ENCODE data around the gene NUMBL. TPM values are rescaled to one million over a fixed set of nuclear protein-coding genes. Genes with fewer than 3 reads are reported as not detected.

The NUMBL gene
- total and polyA plus RNA-seq, 4 donors, result 1.1 to 4.6 (median 2.7) TPM

DNA sequence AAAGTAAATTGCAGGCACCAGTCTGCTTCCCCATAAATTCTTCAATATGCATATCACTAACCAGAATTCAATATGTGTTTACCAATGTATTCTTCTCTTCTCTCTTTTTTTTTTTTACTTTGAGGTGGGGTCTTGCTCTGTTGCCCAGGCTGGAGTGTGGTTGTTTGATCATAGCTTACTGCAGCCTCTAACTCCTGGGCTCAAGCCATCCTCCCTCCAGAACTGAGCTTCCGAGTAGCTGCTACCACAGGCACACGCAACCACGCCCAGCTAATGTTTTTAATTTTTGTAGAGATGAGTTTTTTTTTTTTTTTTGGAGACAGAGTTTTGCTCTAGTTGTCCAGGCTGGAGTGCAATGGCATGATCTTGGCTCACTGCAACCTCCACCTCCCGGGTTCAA is 72.5 kb downstream of the NUMBL start:
- TF ChIP-seq NR2F2 (IDR thresholded peaks at IDR 0.05), result no peak
- no peak for TF ChIP-seq YY1 (IDR thresholded peaks at IDR 0.05)
- no peak for TF ChIP-seq SP1 (IDR thresholded peaks at IDR 0.05)
- no peak for TF ChIP-seq EGR1 (IDR thresholded peaks at IDR 0.05; ENCODE audit: low read depth in 2 of 2)
- TF ChIP-seq HNF4G (IDR thresholded peaks at IDR 0.05), result no peak
- TF ChIP-seq, protein P1, sequence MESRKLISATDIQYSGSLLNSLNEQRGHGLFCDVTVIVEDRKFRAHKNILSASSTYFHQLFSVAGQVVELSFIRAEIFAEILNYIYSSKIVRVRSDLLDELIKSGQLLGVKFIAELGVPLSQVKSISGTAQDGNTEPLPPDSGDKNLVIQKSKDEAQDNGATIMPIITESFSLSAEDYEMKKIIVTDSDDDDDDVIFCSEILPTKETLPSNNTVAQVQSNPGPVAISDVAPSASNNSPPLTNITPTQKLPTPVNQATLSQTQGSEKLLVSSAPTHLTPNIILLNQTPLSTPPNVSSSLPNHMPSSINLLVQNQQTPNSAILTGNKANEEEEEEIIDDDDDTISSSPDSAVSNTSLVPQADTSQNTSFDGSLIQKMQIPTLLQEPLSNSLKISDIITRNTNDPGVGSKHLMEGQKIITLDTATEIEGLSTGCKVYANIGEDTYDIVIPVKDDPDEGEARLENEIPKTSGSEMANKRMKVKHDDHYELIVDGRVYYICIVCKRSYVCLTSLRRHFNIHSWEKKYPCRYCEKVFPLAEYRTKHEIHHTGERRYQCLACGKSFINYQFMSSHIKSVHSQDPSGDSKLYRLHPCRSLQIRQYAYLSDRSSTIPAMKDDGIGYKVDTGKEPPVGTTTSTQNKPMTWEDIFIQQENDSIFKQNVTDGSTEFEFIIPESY (IDR thresholded peaks at IDR 0.05), result no peak
- TF ChIP-seq HNF4A (conservative IDR thresholded peaks at IDR 0.05), result no peak
- TF ChIP-seq REST (IDR thresholded peaks at IDR 0.05), result no peak
- no peak for TF ChIP-seq FOXA1 (IDR thresholded peaks at IDR 0.05)
- TF ChIP-seq GABPA (IDR thresholded peaks at IDR 0.05 in 1 of 2, conservative IDR thresholded peaks at IDR 0.05 in 1 of 2), result no peak
- TF ChIP-seq FOXA2 (IDR thresholded peaks at IDR 0.05), result no peak
- no peak for TF ChIP-seq ATF3 (IDR thresholded peaks at IDR 0.05)
- no peak for TF ChIP-seq TAF1 (conservative IDR thresholded peaks at IDR 0.05)
- TF ChIP-seq, protein P2, sequence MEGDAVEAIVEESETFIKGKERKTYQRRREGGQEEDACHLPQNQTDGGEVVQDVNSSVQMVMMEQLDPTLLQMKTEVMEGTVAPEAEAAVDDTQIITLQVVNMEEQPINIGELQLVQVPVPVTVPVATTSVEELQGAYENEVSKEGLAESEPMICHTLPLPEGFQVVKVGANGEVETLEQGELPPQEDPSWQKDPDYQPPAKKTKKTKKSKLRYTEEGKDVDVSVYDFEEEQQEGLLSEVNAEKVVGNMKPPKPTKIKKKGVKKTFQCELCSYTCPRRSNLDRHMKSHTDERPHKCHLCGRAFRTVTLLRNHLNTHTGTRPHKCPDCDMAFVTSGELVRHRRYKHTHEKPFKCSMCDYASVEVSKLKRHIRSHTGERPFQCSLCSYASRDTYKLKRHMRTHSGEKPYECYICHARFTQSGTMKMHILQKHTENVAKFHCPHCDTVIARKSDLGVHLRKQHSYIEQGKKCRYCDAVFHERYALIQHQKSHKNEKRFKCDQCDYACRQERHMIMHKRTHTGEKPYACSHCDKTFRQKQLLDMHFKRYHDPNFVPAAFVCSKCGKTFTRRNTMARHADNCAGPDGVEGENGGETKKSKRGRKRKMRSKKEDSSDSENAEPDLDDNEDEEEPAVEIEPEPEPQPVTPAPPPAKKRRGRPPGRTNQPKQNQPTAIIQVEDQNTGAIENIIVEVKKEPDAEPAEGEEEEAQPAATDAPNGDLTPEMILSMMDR (IDR thresholded peaks at IDR 0.05; ENCODE audit: low read depth, low read length, missing input control), result no peak
- TF ChIP-seq, protein P3, sequence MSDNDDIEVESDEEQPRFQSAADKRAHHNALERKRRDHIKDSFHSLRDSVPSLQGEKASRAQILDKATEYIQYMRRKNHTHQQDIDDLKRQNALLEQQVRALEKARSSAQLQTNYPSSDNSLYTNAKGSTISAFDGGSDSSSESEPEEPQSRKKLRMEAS (IDR thresholded peaks at IDR 0.05), result no peak
- peaks cover 0 to 4% (median 0%) of the 10 kb centered on the region in 4 donors for H3K27me3 ChIP-seq (ENCODE audit: control insufficient read depth in 4 of 4, insufficient read depth in 4 of 4, low read length in 3 of 4)
- no peak for DNase-seq (ENCODE audit: low spot score)
- H3K27ac ChIP-seq (ENCODE audit: low read depth in 1 of 2, low read length in 2 of 2), result no peak overlapping the region
- peaks cover 0 to 7% (median under 1%) of the 10 kb centered on the region in 4 donors for H3K4me1 ChIP-seq (ENCODE audit: control insufficient read depth in 4 of 4, insufficient read depth in 4 of 4, low read length in 3 of 4)
- no peaks in the 10 kb centered on the region for H3K36me3 ChIP-seq (ENCODE audit: control insufficient read depth in 4 of 4, insufficient read depth in 3 of 4, low read depth in 1 of 4, low read length in 3 of 4)
- H3K9me3 ChIP-seq (ENCODE audit: control insufficient read depth in 4 of 4, low read length in 3 of 4), result no peaks in the 10 kb centered on the region
- H3K4me3 ChIP-seq (ENCODE audit: low read depth in 1 of 3, low read length in 3 of 3), result no peak overlapping the region
- WGBS, result 92% methylated on average over 4 of the region's 4 CpGs
- no peak overlapping the region for H3K9ac ChIP-seq (ENCODE audit: low read depth in 1 of 2, low read length in 2 of 2)

GRCh38 chr19:40616941-40617340 is 73.5 kb downstream of the NUMBL start:
- 91% methylated on average over 17 of the region's 17 CpGs for WGBS
- H3K9ac ChIP-seq (ENCODE audit: low read depth in 1 of 2, low read length in 2 of 2), result no peak overlapping the region
- TF ChIP-seq NR2F2 (IDR thresholded peaks at IDR 0.05), result no peak
- TF ChIP-seq RXRA (IDR thresholded peaks at IDR 0.05), result no peak
- TF ChIP-seq, protein P1 (IDR thresholded peaks at IDR 0.05), result no peak
- no peak overlapping the region for H3K4me3 ChIP-seq (ENCODE audit: low read depth in 1 of 3, low read length in 3 of 3)
- DNase-seq (ENCODE audit: low spot score), result no peak
- no peak overlapping the region for H3K27ac ChIP-seq (ENCODE audit: low read depth in 1 of 2, low read length in 2 of 2)
- no peaks in the 10 kb centered on the region for H3K9me3 ChIP-seq (ENCODE audit: control insufficient read depth in 4 of 4, low read length in 3 of 4)
- peaks cover 0 to 1% (median 0%) of the 10 kb centered on the region in 4 donors for H3K36me3 ChIP-seq (ENCODE audit: control insufficient read depth in 4 of 4, insufficient read depth in 3 of 4, low read depth in 1 of 4, low read length in 3 of 4)
- H3K27me3 ChIP-seq (ENCODE audit: control insufficient read depth in 4 of 4, insufficient read depth in 4 of 4, low read length in 3 of 4), result peaks cover 0 to 4% (median 0%) of the 10 kb centered on the region in 4 donors
- peaks cover 0 to 7% (median under 1%) of the 10 kb centered on the region in 4 donors for H3K4me1 ChIP-seq (ENCODE audit: control insufficient read depth in 4 of 4, insufficient read depth in 4 of 4, low read length in 3 of 4)

Data from liver (tissue), 9 donors.